GM08714 (cell line): ENCODE measurements around the gene F13A1.

Experiments
- H3K4me3 ChIP-seq: fragments of 200-500 bp; sonication (Bioruptor generic); 2 replicates; pipeline ENCODE4 v1.5.1; 2014; ENCODE audit warnings: mild to moderate bottlenecking, low read length, inconsistent platforms
- ZNF274 ChIP-seq: IDR thresholded peaks from 2 replicates; pipeline ENCODE4 v1.6.1; 2012; ENCODE audit warnings: mild to moderate bottlenecking, low read depth, low read length

The F13A1 gene

DNA sequence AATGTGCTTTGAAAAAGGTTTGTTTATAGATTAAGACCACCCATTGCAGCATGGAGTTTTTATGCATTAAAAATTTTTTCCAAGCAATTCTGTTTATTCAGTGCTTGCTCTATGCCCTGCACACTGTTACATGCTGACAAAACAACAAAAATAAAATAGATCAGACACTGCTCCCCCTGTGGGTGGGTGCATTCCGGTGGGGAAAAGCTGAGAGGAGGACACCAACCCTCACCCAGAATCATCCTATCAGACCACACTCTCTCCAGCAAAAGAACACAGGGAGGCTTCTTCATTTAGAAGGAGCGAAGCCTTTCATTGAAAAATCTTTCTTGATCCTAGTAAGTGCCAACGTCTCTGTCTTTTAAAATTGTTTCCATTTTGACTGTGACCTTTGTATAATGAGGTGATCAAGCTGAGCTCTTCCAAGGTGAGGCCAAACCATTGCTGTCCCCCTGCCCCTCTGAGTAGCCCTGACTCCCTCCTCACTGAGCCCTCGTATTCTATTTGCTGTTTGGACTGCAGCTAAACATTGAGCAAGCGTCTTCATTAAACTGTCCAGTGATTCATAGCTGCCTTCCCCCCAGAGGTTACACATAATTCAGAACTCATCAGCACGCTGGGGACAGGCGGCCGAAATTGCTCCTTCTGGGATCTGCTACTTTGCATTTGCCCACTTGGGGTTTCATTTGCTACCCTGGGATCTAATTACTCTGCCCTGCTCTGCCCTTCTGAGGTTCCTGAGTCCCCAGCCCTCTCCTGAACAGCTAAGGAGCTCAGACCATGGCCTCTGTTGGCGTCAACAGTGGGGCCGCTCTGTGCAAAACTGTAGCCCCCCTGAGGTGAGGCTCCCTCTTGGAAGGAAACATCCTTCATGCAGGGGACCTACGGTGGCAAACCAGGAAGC lies 102.4 kb downstream of the F13A1 start:
- TF ChIP-seq ZNF274, result no peak
- H3K4me3 ChIP-seq, result no peak overlapping the region

DNA sequence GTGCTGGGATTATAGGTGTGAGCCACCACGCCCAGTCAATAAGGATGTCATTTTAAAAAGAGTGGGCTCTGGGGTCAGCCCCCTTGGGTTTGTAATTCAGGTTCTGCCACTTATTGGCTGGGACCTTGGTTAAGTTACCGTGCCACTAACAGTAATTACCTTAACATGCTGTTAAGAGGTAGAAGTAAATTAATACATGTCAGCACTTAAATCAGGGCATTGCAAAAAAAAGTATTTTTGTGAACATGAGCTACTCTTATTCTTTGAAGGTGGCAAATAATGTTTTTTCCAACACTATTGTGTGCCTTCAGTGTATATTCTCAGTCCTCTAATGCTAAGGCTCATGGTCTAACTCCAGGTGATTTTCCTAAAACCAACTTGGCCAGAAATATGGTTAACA lies 109.5 kb downstream of the F13A1 start:
- H3K4me3 ChIP-seq, result no peak overlapping the region
- no peak for TF ChIP-seq ZNF274

GRCh38 chr6:6202886-6203285 lies 117.6 kb downstream of the F13A1 start:
- TF ChIP-seq ZNF274, result no peak

DNA sequence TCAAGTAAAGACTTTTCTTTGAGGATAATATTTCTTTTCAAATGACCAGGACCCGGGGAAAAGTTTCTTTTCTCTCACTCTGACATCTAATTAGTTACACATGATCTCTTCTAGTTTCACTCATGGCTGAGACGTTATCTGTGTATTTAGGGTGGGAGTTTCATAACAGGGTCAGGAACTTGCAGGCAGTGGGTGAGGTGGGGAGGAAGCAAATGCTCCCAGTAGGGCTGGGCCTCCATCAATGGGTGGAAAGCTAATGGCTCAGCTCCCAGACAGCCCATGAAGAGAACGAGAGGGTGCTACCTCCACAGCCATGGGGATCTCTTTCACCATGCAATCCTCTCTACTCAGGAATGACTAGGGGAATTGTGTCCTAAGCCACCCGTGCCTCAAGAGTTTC lies 119.3 kb downstream of the F13A1 start:
- TF ChIP-seq ZNF274, result no peak
- no peak overlapping the region for H3K4me3 ChIP-seq

More at GRCh38 chr6:6202886-6203285, 117.6 kb downstream of the F13A1 start:
- no peak overlapping the region for H3K4me3 ChIP-seq

GRCh38 chr6:6199678-6200077 lies 120.8 kb downstream of the F13A1 start:
- no peak for TF ChIP-seq ZNF274

GRCh38 chr6:6196762-6197161 lies 123.7 kb downstream of the F13A1 start:
- TF ChIP-seq ZNF274, result no peak
- H3K4me3 ChIP-seq, result no peak overlapping the region

More at GRCh38 chr6:6199678-6200077, 120.8 kb downstream of the F13A1 start:
- H3K4me3 ChIP-seq, result no peak overlapping the region

GRCh38 chr6:6195080-6195479 lies 125.4 kb downstream of the F13A1 start:
- TF ChIP-seq ZNF274, result no peak
- no peak overlapping the region for H3K4me3 ChIP-seq

GRCh38 chr6:6193221-6193745 lies 127.2 kb downstream of the F13A1 start:
- no peak for TF ChIP-seq ZNF274
- no peak overlapping the region for H3K4me3 ChIP-seq

DNA sequence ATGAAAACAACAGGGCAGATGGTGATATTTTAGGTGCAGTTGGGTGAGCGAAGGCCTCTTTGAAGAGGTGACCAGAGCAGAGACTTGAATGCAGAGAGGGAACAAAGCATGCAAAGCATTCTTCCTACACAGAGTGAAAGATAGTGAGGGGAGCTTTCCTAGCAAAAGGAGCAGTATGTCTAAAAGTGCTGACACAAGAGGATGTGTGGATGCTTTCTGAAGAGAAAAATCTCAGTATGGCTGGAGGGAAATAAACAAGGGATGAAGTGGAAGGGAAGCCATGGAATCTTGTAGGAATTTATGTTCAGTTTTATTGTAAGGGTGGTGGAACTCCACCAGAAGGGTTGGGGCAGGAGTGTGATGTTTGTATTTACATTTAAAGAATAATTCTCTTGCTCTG lies 128.6 kb downstream of the F13A1 start:
- no peak overlapping the region for H3K4me3 ChIP-seq
- TF ChIP-seq ZNF274, result no peak

DNA sequence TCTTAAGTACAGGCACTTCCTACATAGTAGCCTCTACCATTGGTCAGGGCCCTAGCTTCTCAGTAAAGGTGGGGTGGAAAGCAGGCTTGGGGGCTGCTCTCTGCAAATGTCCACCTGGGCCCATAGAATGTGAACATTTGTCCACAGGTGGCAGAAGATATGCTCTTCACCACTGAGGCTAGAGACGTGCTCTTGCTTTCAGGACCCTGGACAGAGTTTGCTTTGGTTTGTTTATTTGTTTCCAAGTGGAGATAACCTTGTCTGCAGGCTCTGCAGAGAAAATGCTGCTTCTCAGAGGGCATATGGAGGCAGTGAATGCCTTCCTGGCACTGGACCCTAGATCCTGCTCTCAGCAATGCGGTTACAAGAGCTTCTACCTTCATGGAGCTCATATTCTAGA lies 129.0 kb downstream of the F13A1 start:
- TF ChIP-seq ZNF274, result no peak
- H3K4me3 ChIP-seq, result no peak overlapping the region

DNA sequence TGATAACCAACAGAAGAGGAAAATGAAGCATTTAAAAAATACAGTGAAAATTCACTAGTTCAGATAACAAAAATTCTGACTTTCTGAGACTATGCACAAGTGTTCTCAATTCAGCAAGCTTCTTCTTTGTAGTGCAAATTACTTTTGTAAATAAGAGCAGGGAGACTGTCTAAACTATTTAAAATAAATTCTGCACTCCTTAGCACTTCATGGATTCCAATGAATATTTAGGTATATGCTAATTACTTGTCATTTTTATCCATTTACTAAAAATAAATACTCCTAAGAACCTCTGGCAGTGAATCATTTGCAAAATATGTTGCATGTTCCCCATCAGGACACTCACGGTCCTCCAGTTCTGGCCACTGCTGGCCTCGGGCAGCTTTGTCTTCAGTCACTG lies 139.8 kb downstream of the F13A1 start:
- H3K4me3 ChIP-seq, result no peak overlapping the region
- no peak for TF ChIP-seq ZNF274

- no peak overlapping the region for H3K4me3 ChIP-seq
- TF ChIP-seq ZNF274, result no peak
Measured at GRCh38 chr6:6179858-6180623, 140.4 kb downstream of the F13A1 start.

- TF ChIP-seq ZNF274, result no peak
- H3K4me3 ChIP-seq, result no peak overlapping the region
Measured at GRCh38 chr6:6178795-6179194, 141.7 kb downstream of the F13A1 start.

GRCh38 chr6:6177754-6178153 lies 142.7 kb downstream of the F13A1 start:
- no peak overlapping the region for H3K4me3 ChIP-seq
- no peak for TF ChIP-seq ZNF274
